ENCODE results near the gene PRR30.
"Not testable (repeated sequence)": the region's sequence is repeated elsewhere in the genome, so short reads cannot be mapped to it uniquely, and the experiment has no call there.

Gene PRR30

DNA sequence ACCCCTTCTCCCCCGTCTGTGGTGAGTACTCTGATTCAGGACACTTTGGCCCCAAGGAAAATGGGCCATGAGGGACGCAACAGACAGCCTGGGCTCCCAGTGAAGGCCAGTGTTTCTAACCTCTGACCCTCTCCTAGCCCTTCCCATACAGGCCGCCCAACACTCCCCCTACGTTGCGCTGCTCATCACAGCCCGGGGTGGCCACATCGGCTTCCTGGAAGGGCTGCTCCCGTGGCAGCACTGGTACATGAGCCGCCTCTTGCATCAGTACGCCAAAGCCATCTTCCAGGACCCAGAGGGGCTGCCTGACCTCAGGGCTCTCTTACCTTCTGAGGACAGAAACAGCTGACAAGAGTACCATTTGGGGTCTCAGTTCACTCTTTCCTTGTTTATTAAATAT is 8.8 kb downstream of the PRR30 start:
- in situ Hi-C loops (cut with MboI; ENCODE audit: low sequenced_read_pairs) = no loop called here

GRCh38 chr2:27128668-27129571 is 10.3 kb downstream of the PRR30 start:
- in situ Hi-C loops (cut with MboI; ENCODE audit: low sequenced_read_pairs) = no loop called here

- in situ Hi-C loops (cut with MboI; ENCODE audit: low sequenced_read_pairs) = no loop called here
These were observed 11.1 kb downstream of the PRR30 start for GRCh38 chr2:27127883-27128667.

- in situ Hi-C loops (cut with MboI; ENCODE audit: low sequenced_read_pairs) = no loop called here
These were observed 12.9 kb downstream of the PRR30 start for GRCh38 chr2:27126252-27126710.

DNA sequence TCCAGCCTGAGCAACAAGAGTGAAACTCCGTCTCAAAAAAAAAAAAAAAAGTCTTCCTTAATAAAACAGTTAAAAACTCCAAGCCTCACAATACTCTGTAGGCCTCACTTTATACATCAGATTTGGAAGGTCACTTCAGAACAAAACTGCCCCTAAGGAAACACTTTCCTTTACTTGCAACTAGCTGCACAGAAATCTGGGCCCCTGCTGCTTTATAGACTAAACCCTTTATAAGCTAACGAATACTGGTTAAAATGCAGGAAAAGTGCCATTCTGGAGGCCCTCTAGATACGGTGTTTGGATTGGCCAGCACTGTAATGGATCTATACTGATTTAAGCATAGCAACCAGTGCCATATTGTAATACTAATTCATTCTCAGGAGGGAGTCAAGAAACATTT is 14.1 kb downstream of the PRR30 start:
- in situ Hi-C loops (cut with MboI; ENCODE audit: low sequenced_read_pairs) = no loop called here

DNA sequence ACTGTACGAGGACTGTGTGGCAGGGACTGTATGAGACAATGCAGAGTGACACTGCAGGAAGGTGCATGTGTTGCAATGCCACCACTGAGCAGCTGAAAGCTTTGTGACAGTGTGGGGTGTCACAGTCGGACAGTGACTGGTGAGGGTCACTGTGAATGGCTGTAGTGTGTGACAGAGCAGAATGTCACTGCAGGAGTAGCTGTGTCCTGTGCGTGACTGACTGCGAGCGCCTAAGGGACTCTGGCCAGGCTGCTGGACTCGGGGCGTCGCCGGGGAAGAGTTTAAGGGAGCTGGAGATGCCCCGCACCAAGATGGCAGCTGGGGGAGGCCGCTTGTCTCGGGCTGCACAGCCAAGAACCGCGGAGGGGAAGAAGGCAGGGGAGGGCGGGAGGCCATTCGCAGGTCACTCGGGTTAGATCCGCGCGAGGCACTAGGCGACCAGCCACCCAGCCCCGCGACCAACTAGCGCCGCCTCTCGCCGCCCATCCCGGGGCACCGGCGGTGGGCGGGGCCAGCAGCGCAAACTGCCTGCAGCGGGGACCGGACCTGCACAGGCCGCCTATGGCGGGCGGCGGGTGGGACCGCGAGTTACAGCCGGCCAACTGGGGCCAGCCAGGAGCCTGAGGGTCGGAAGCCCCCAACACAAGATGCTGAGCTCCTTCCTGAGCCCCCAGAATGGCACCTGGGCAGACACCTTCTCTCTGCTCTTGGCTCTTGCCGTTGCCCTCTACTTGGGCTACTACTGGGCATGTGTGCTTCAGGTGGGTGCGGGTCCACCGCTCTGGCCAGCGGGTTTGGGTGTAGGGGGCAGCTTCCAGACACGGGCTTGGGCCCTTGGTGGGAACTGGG is 15.7 kb downstream of the PRR30 start, which contains the start of gene ABHD1:
Gene ABHD1, plus strand, starts transcription at position 514 of the 849 bp plus-strand sequence. Its CDS starts 134 bp downstream, at position 648.
- in situ Hi-C loops (cut with MboI; ENCODE audit: low sequenced_read_pairs) = no loop called here

DNA sequence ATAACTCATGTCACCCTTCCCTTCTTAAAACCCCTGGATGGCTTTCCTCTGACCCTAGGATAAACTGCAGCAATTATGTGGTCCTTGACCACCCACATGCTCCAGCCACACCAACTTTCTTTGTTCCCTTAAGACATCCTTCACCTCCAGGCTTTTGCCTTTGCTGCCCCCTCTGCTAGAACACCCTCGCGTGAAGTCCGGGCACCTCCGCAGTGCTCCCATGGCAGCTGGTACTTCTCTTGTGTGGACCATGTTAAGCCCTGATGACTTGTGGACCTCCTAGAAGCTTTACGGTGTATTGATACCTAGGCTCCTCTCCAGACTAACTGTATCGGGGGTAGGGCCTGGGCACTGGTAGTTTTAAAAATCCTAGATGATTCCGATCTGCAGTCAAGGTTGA is 16.4 kb downstream of the PRR30 start:
- in situ Hi-C loops (cut with MboI; ENCODE audit: low sequenced_read_pairs) = no loop called here

DNA sequence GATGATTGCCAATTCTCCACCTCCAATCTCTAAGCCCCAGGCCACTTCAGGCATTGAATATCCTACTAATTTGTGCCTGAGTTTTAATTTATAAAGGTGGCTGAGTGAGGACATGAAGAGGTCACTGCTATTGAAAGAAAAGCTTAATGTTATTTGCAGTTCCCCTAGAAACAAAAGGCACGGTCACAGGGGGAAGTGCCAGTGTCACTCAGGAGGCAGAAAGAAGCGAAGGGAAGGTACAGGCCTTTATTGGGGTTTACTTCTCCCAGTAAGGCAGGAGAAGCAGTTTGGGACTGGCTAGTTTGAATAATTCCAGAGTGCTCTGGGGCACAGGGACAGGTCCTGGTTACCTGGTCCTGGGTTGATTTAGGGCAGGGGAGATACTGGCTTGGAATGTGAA is 17.3 kb downstream of the PRR30 start:
- in situ Hi-C loops (cut with MboI; ENCODE audit: low sequenced_read_pairs) = no loop called here

DNA sequence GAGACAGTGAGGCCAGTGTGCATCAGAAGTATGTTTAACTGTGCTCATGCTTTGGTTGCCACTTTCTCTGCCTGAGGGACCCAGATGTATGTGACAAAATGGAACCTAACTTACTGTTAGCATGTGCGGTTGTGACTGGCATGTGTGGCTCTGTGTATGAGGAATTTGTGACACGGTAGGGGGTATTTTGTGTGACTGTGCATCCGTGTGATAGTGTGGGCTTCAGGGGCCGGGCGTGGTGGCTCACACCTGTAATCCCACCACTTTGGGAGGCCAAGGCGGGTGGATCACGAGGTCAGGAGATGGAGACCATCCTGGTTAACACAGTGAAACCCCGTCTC is 19.9 kb downstream of the PRR30 start:
- in situ Hi-C loops (cut with MboI; ENCODE audit: low sequenced_read_pairs) = not testable (repeated sequence)

- in situ Hi-C loops (cut with MboI; ENCODE audit: low sequenced_read_pairs) = no loop called here
These were observed 20.5 kb downstream of the PRR30 start, which contains the start of gene CGREF1 for GRCh38 chr2:27118525-27119329. Gene CGREF1 (minus strand): TSS chr2:27119128. CDS start chr2:27104366, 14,762 bp downstream.

- in situ Hi-C loops (cut with MboI; ENCODE audit: low sequenced_read_pairs) = no loop called here
These were observed 21.1 kb downstream of the PRR30 start for GRCh38 chr2:27117995-27118524.

- in situ Hi-C loops (cut with MboI; ENCODE audit: low sequenced_read_pairs) = no loop called here
These were observed 23.7 kb downstream of the PRR30 start for GRCh38 chr2:27115519-27115918.

DNA sequence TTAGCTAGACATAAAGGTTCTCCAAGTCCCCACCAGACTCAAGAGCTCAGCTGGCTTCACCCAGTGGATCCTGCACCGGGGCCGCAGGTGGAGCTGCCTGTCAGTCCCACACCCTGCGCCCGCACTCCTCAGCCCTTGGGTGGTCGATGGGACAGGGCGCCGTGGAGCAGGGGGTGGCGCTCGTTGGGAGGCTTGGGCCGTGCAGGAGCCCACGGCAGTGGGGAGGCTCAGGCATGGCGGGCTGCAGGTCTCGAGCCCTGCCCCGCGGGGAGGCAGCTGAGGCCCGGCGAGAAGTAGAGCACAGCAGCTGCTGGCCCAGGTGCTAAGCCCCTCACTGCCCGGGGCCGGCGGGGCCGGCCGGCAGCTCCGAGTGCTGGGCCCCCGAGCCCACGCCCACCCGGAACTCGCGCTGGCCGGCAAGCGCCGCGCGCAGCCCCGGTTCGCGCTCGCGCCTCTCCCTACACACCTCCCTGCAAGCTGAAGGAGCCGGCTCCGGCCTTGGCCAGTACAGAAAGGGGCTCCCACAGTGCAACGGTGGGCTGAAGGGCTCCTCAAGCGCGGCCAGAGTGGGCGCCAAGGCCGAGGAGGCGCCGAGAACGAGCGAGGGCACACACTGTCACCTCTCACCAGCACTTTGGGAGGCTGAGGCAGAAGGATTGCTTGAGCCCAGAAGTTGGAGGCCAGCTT is 27.7 kb downstream of the PRR30 start:
- in situ Hi-C loops (cut with MboI; ENCODE audit: low sequenced_read_pairs) = not testable (repeated sequence)

DNA sequence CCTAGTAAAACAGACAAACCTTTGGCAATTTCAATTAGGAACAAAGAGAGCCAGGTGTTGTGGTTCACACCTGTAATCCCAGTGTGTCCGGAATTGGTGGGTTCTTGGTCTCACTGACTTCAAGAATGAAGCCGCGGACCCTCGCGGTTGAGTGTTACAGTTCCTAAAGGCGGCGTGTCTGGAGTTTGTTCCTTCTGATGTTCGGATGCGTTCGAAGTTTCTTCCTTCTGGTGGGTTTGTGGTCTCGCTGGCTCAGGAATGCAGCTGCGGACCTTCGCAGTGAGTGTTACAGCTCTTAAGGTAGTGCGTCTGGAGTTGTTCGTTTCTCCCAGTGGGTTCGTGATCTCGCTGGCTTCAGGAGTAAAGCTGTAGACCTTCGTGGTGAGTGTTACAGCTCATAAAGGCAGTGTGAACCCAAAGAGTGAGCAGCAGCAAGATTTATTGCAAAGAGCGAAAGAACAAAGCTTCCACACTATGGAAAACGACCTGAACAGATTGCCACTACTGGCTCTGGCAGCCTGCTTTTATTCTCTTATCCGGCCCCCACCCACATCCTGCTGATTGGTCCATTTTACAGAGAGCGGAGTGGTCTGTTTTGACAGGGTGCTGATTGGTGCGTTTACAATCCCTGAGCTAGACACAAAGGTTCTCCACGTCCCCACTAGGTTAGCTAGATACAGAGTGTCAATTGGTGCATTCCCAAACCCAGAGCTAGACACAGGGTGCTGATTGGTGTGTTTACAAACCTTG is 28.4 kb downstream of the PRR30 start:
- in situ Hi-C loops (cut with MboI; ENCODE audit: low sequenced_read_pairs) = not testable (repeated sequence)

- in situ Hi-C loops (cut with MboI; ENCODE audit: low sequenced_read_pairs) = no loop called here
These were observed 30.1 kb downstream of the PRR30 start for GRCh38 chr2:27109083-27109482.

- in situ Hi-C loops (cut with MboI; ENCODE audit: low sequenced_read_pairs) = no loop called here
These were observed 31.0 kb downstream of the PRR30 start for GRCh38 chr2:27108221-27108620.

DNA sequence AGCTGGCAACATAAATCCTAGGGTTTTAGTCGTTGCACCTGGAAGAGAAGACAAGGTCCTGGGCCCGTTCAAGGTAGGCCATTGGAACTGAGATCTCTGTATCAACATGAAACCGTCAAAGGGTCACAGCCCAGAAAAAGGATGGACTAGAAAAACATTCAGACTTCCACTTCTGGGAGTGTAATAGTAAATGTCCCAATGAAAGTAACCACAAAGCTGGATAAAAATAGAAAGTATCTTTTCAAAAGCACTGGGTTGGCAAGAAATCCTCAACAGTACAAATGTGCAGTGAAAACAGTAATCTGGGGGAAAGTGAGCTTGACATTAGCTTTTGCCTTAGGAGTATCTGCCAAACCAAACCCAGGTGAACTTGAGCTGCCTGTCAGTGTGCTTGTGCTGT is 33.2 kb downstream of the PRR30 start:
- in situ Hi-C loops (cut with MboI; ENCODE audit: low sequenced_read_pairs) = no loop called here

GRCh38 chr2:27102329-27102728 is 36.9 kb downstream of the PRR30 start:
- in situ Hi-C loops (cut with MboI; ENCODE audit: low sequenced_read_pairs) = no loop called here

Measured in HL-60/S4 (cell line).